ENCODE measurements around the gene PMEPA1. TPM values are rescaled to one million over a fixed set of nuclear protein-coding genes. Genes with fewer than 3 reads are reported as not detected.

The PMEPA1 gene
- total and polyA plus RNA-seq, 10 of the 15 experiments (the other 5 are each of a cell fraction or from before 2014, with no cell fraction given) = 0.02 to 0.10 (median 0.04) TPM; not detected in 3

- DNase-seq (ENCODE audit: low read depth, low spot score) = peak; percentile 45
- no peaks in the 10 kb centered on the region for H3K79me2 ChIP-seq (ENCODE audit: control insufficient read depth, insufficient read depth, low read length)
- H3K9ac ChIP-seq (ENCODE audit: control insufficient read depth, insufficient read depth, low read length) = peak overlapping the region; percentile 28; the same call in 1 of the 2 replicates
- 14% methylated on average over 29 of the region's 29 CpGs for WGBS (ENCODE audit: insufficient coverage, insufficient replicate concordance, low lambda C conversion rate, missing lambda C conversion rate)
- no peaks in the 10 kb centered on the region for H3K27me3 ChIP-seq (replicated peaks in 1 of 2; ENCODE audit: control insufficient read depth in 2 of 2, insufficient read depth in 2 of 2, low read length in 1 of 2)
- H3K36me3 ChIP-seq (ENCODE audit: control insufficient read depth in 2 of 2, insufficient read depth in 2 of 2, low read length in 1 of 2) = no peaks in the 10 kb centered on the region
- CTCF ChIA-PET = no interaction called here
- FAIRE-seq = no peak
- peaks cover 9% of the 10 kb centered on the region for H3K4me1 ChIP-seq (ENCODE audit: control insufficient read depth, insufficient read depth, low read length)
- RAD21 ChIA-PET (ENCODE audit: unreplicated experiment) = interaction anchor here (1.0 to 1.3 kb wide), 3 partner anchors 11 to 69 kb away, joined by 3 to 5 read pairs (median 3); no protein-coding TSS in a partner anchor
- no peak overlapping the region for H3K27ac ChIP-seq (ENCODE audit: control insufficient read depth, insufficient read depth)
- BruUV-seq (replicated peaks) = no TSS peak
- intact Hi-C loops (cut with micrococcal nuclease; ENCODE audit: unreplicated experiment) = no loop called here
- peak; percentile 93 for ATAC-seq
- SMC1A ChIA-PET (ENCODE audit: uncharacterized antibody, unreplicated experiment) = interaction anchor here (0.9 to 1.3 kb wide), 4 partner anchors 20 to 129 kb away, joined by 3 to 4 read pairs (median 3); partner anchors contain the start of gene ZBP1
- POLR2A ChIA-PET = no interaction called here
- H3K4me2 ChIP-seq (ENCODE audit: control insufficient read depth, insufficient read depth) = peak overlapping the region; percentile 63
- 0 out of 2 replicates have a peak overlapping the region, but pooled peaks have one; percentile 23 for H3K4me3 ChIP-seq
- peak overlapping the region; percentile 0 for H2AFZ ChIP-seq (ENCODE audit: control insufficient read depth, low read depth, low read length)
- in situ Hi-C loops (cut with MboI) = no loop called here
- H3K9me3 ChIP-seq (replicated peaks; ENCODE audit: control insufficient read depth, insufficient read depth, low read length) = peaks cover 3% of the 10 kb centered on the region; the same call in 2 of the 3 replicates
- no peaks in the 10 kb centered on the region for H4K20me1 ChIP-seq (ENCODE audit: control insufficient read depth, insufficient read depth)
- peak; percentile 21; the same call in 1 of the 2 replicates for TF ChIP-seq YY1 (IDR thresholded peaks at IDR 0.05; ENCODE audit: low read depth, low read length)
- TF ChIP-seq ZNF384 (IDR thresholded peaks at IDR 0.05; ENCODE audit: borderline replicate concordance, low read depth, low read length) = no peak
- TF ChIP-seq SMC3 (IDR thresholded peaks at IDR 0.05; ENCODE audit: borderline replicate concordance, low read length) = no peak
- TF ChIP-seq MYC (IDR thresholded peaks at IDR 0.05; ENCODE audit: insufficient read depth, insufficient read length, insufficient replicate concordance, low read length, severe bottlenecking) = no peak
- TF ChIP-seq NR2C2 (IDR thresholded peaks at IDR 0.05; ENCODE audit: borderline replicate concordance, control insufficient read depth, insufficient read length, low read depth) = no peak
- TF ChIP-seq PML (IDR thresholded peaks at IDR 0.05; ENCODE audit: low read length) = no peak
- no peak for TF ChIP-seq SIX5 (IDR thresholded peaks at IDR 0.05; ENCODE audit: low read depth, low read length, severe bottlenecking)
- no peak for TF ChIP-seq JUND (IDR thresholded peaks at IDR 0.05; ENCODE audit: low read depth, low read length)
- no peak for TF ChIP-seq POLR2A (IDR thresholded peaks at IDR 0.05; ENCODE audit: low read depth, low read length)
- TF ChIP-seq, protein P1, sequence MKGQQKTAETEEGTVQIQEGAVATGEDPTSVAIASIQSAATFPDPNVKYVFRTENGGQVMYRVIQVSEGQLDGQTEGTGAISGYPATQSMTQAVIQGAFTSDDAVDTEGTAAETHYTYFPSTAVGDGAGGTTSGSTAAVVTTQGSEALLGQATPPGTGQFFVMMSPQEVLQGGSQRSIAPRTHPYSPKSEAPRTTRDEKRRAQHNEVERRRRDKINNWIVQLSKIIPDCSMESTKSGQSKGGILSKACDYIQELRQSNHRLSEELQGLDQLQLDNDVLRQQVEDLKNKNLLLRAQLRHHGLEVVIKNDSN (IDR thresholded peaks at IDR 0.05; ENCODE audit: borderline replicate concordance, extremely low read length, insufficient read depth, low read depth, low read length) = no peak
- TF ChIP-seq ZZZ3 (IDR thresholded peaks at IDR 0.05; ENCODE audit: control insufficient read depth, insufficient read length, low read depth) = no peak
- no peak for TF ChIP-seq E4F1 (IDR thresholded peaks at IDR 0.05; ENCODE audit: borderline replicate concordance, partially characterized antibody)
- TF ChIP-seq NFXL1 (IDR thresholded peaks at IDR 0.05; ENCODE audit: borderline replicate concordance) = no peak
- no peak for TF ChIP-seq SKIL (IDR thresholded peaks at IDR 0.05; ENCODE audit: low read depth, poor library complexity, severe bottlenecking)
- TF ChIP-seq SP1 (IDR thresholded peaks at IDR 0.05; ENCODE audit: low read depth, low read length) = no peak
- TF ChIP-seq NBN (IDR thresholded peaks at IDR 0.05) = no peak
- no peak for TF ChIP-seq SUPT20H (IDR thresholded peaks at IDR 0.05; ENCODE audit: borderline replicate concordance, control insufficient read depth, low read depth, low read length)
- no peak for TF ChIP-seq ESRRA (IDR thresholded peaks at IDR 0.05; ENCODE audit: low read length)
- no peak for TF ChIP-seq BCL11A (IDR thresholded peaks at IDR 0.05; ENCODE audit: low read depth, low read length)
- no peak for TF ChIP-seq NFYA (IDR thresholded peaks at IDR 0.05; ENCODE audit: borderline replicate concordance, low read depth, low read length)
These were observed 38.9 kb upstream of the PMEPA1 start for GRCh38 chr20:57748601-57749130.
